Activated T-helper 2 cell treated with anti-CD3 and anti-CD28 coated beads, Interferon-gamma antibody, Interleukin-2, Interleukin-4, amounts not matched to agents 10 μg/mL and 5 μg/mL and 100 μg/mL, durations not matched to agents 14 hours and 24 hours and 36 hours (primary cell): ENCODE results near the gene CGB5. TPM values are rescaled to one million over a fixed set of nuclear protein-coding genes. Genes with fewer than 3 reads are reported as not detected.

Experiments
- DNase-seq: peaks from one replicate; pipeline ENCODE4 v3.0.0; 2021; ENCODE audit warnings: low spot score
- H3K27ac Mint-ChIP-seq: one replicate; pipeline ENCODE4 v1.8.0; 2021; ENCODE audit warnings: mixed read lengths
- H3K27me3 Mint-ChIP-seq: one replicate; pipeline ENCODE4 v1.8.0; 2021; ENCODE audit warnings: low read depth, mixed read lengths
- H3K36me3 Mint-ChIP-seq: one replicate; pipeline ENCODE4 v1.8.0; 2021; ENCODE audit warnings: low read depth, mixed read lengths
- H3K4me1 Mint-ChIP-seq: one replicate; pipeline ENCODE4 v1.8.0; 2021; ENCODE audit warnings: low read depth, mixed read lengths
- H3K4me3 Mint-ChIP-seq: one replicate; pipeline ENCODE4 v1.8.0; 2021; ENCODE audit warnings: low read depth, mild to moderate bottlenecking, moderate library complexity, mixed read lengths
- H3K9me3 Mint-ChIP-seq: one replicate; pipeline ENCODE4 v1.8.0; 2021; ENCODE audit warnings: mixed read lengths
- intact Hi-C: fragments of 100-400 bp; cut with micrococcal nuclease; formaldehyde crosslinking; loops from one replicate; pipeline ENCODE4 v1.15.1; 2023
- total RNA-seq: library from RNA; stranded (reverse); gene quantifications from 2 replicates; pipeline ENCODE4 v1.2.3, GENCODE V29; 2022

Gene CGB5
- total RNA-seq, 1 donor from 2014 or later = not detected

DNA sequence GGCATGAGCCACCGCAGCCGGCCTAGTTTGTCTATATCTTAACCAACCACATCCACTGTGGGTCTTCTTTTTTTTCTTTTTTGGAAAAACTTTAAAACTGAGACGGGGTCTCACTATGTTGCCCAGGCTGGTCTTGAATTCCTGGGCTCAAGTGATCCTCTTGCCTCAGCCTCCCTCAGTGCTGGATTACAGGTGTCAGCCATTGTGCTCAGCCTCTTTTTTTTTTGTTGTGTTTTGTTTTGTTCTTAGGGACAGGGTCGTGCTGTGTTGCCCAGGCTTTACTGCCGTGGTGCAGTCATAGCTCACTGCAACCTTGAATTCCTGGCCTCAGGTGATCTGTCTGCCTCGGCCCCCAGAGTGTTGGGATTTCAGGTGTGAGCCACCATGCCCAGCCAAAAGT lies 49.0 kb downstream of the CGB5 start:
- Mint-ChIP-seq H3K4me3 (no peak overlapping the region), H3K4me1 (peaks cover 15% of the 10 kb centered on the region), H3K9me3 (no peaks in the 10 kb centered on the region), H3K36me3 (peaks cover 70% of the 10 kb centered on the region), H3K27me3 (no peaks in the 10 kb centered on the region), H3K27ac (no peak overlapping the region)
- DNase-seq = no peak
- intact Hi-C loops = no loop called here

Other genes starting within 250 kb of the CGB5 start
- 87.9 and 88.9 TPM in 2 replicates for gene BCAT2, start 232.8 kb upstream of the CGB5 start, total RNA-seq
- 0.57 and 0.89 TPM in 2 replicates for gene HSD17B14, start 207.4 kb upstream of the CGB5 start, total RNA-seq
- 1.6 and 2.2 TPM in 2 replicates for gene PLEKHA4, start 175.2 kb upstream of the CGB5 start, total RNA-seq
- gene PPP1R15A, start 171.4 kb upstream of the CGB5 start, total RNA-seq = 30.8 and 31.8 TPM in 2 replicates
- not detected in 2 replicates for gene TULP2, start 145.1 kb upstream of the CGB5 start, total RNA-seq
- 142 and 147 TPM in 2 replicates for gene NUCB1, start 143.5 kb upstream of the CGB5 start, total RNA-seq
- 0.67 TPM in 1 of 2 replicates, not detected in the other for gene DHDH, start 110.1 kb upstream of the CGB5 start, total RNA-seq
- gene BAX, start 89.0 kb upstream of the CGB5 start, total RNA-seq = 232 and 242 TPM in 2 replicates
- gene FTL, start 78.5 kb upstream of the CGB5 start, total RNA-seq = 646 and 658 TPM in 2 replicates
- gene GYS1, start 50.5 kb upstream of the CGB5 start, total RNA-seq = 68.5 and 70.3 TPM in 2 replicates
- gene RUVBL2, start 50.0 kb upstream of the CGB5 start, total RNA-seq = 160 and 170 TPM in 2 replicates
- gene LHB, start 26.8 kb upstream of the CGB5 start, total RNA-seq = 0.41 TPM in 1 of 2 replicates, not detected in the other
- gene CGB3, start 19.5 kb upstream of the CGB5 start, total RNA-seq = not detected in 2 replicates
- gene CGB2, start 12.0 kb upstream of the CGB5 start, total RNA-seq = 0.28 TPM in 1 of 2 replicates, not detected in the other
- gene CGB1, start 7.0 kb upstream of the CGB5 start, total RNA-seq = not detected in 2 replicates
- gene CGB8, start 5.3 kb downstream of the CGB5 start, total RNA-seq = not detected in 2 replicates
- not detected in 2 replicates for gene CGB7, start 13.9 kb downstream of the CGB5 start, total RNA-seq
- not detected in 2 replicates for gene NTF4, start 21.0 kb downstream of the CGB5 start, total RNA-seq
- gene KCNA7, start 28.9 kb downstream of the CGB5 start, total RNA-seq = not detected in 2 replicates
- 259 and 279 TPM in 2 replicates for gene SNRNP70, start 41.6 kb downstream of the CGB5 start, total RNA-seq
- gene LIN7B, start 70.5 kb downstream of the CGB5 start, total RNA-seq = 5.9 and 7.7 TPM in 2 replicates
- 1.7 and 2.3 TPM in 2 replicates for gene C19orf73, start 75.3 kb downstream of the CGB5 start, total RNA-seq
- gene PPFIA3, start 75.7 kb downstream of the CGB5 start, total RNA-seq = 3.6 and 5.0 TPM in 2 replicates
- gene HRC, start 111.5 kb downstream of the CGB5 start, total RNA-seq = not detected in 2 replicates
- gene TRPM4, start 113.9 kb downstream of the CGB5 start, total RNA-seq = 1.3 and 1.9 TPM in 2 replicates